K562 (cell line): Measurements from ENCODE around the gene ARHGEF12.

Experiments
- KLF16 ChIP-seq: IDR thresholded peaks from 2 replicates; pipeline ENCODE4 v1.6.1; 2016; ENCODE audit warnings: antibody characterized with exemption
- MBD2 ChIP-seq: sonication (generic); IDR thresholded peaks from 2 replicates; pipeline ENCODE4 v1.6.1; 2016; ENCODE audit warnings: low read depth, borderline replicate concordance
- MEF2A ChIP-seq: IDR thresholded peaks from 2 replicates; pipeline ENCODE4 v1.6.1; 2011; ENCODE audit warnings: low read depth, mild to moderate bottlenecking, low read length, moderate library complexity; ENCODE audit not compliant: control insufficient read depth
- NFYB ChIP-seq: IDR thresholded peaks from 2 replicates; pipeline ENCODE4 v1.6.1; 2011; ENCODE audit warnings: mild to moderate bottlenecking, moderate library complexity; ENCODE audit not compliant: insufficient read length; ENCODE audit errors: extremely low read depth
- PURB ChIP-seq: sonication (generic); formaldehyde crosslinking; IDR thresholded peaks from 2 replicates; pipeline ENCODE4 v1.9.0; 2021; ENCODE audit warnings: low read depth, mild to moderate bottlenecking, missing genetic modification reagents
- TAF1 ChIP-seq: IDR thresholded peaks from 2 replicates; pipeline ENCODE4 v1.6.1; 2011; ENCODE audit warnings: mild to moderate bottlenecking, low read length, moderate library complexity; ENCODE audit not compliant: insufficient read depth, control insufficient read depth, severe bottlenecking; ENCODE audit errors: extremely low read depth
- TAF7 ChIP-seq: fragments of 450-650 bp; IDR thresholded peaks from 2 replicates; pipeline ENCODE4 v1.6.1; 2016; ENCODE audit warnings: missing genetic modification characterization, missing compliant biosample characterization
- ZNF274 ChIP-seq: IDR thresholded peaks from 2 replicates; pipeline ENCODE4 v1.6.1; 2011; ENCODE audit warnings: low read depth, mild to moderate bottlenecking, low read length, moderate library complexity, borderline replicate concordance
- ZNF384 ChIP-seq: IDR thresholded peaks from 2 replicates; pipeline ENCODE4 v1.6.1; 2012; ENCODE audit warnings: low read depth, low read length, improper control_type of control experiment
- ZNF512 ChIP-seq: IDR thresholded peaks from 2 replicates; pipeline ENCODE4 v1.6.1; 2016; ENCODE audit warnings: missing genetic modification characterization, missing compliant biosample characterization
- ZNF609 ChIP-seq: sonication (generic); formaldehyde crosslinking; IDR thresholded peaks from 2 replicates; pipeline ENCODE4 v1.8.1; 2023; ENCODE audit warnings: missing genetic modification reagents, mild to moderate bottlenecking, borderline replicate concordance

DNA sequence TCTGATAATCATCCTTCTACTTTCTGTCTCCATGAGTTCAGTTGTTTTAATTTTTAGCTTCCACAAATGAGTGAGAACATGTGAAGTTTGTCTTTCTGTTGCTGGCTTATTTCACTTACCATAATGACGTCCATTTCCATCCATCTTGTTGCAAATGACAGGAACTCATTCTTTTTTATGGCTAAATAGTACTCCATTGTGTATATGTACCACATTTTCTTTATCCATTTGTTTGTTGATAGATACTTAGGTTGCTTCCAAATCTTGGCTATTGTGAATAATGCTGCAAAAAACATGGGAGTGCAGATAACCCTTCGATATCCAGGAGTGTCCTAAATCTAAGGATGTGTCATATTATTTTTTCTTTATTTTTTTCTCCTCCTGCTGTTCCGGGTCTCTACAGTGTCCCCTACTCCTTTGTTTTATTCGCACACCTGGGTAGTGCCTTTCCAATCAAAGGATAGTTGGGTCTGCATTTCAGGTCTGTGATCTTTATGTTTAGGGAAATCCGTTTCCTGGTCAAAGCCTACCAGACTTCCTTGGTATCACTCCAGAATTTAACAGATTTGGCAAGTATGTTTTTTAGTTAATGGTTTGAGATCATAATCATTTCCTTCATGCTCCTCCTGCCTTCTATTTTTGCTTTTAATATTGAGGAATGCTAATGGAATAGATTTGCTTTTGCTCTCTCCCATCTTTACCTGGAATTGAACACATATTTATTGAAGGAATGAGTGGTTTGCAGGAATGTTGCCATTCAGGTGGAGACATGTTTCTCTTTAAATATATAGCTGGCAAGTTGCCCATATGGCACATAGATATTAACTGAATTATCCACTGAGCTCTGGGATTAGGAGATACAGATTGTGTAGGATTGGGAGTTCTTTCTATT lies 53.7 kb downstream of the ARHGEF12 start:
- TF ChIP-seq ZNF384 (no peak), PURB (no peak), ZNF609 (CRISPR knock-in tag) (no peak), TAF7 (no peak), TAF1 (no peak), ZNF512 (tag) (no peak), NFYB (no peak), MEF2A (no peak), KLF16 (no peak), MBD2 (no peak), ZNF274 (no peak)
